Ovary (tissue), 9 donors: ENCODE measurements around the gene COPS9. TPM values are rescaled to one million over a fixed set of nuclear protein-coding genes. Genes with fewer than 3 reads are reported as not detected.

Source experiments
- DNase-seq, 5 donors: peaks; one replicate each; pipeline ENCODE4 v3.0.0-alpha.2; 2019 to 2020
- H3K27ac ChIP-seq, 2 donors: fragments of 200-600 bp; one replicate each; pipeline versions ENCODE4 v1.5.1 to v1.8.0; 2019 to 2022
- H3K27me3 ChIP-seq: fragments of 200-600 bp; one replicate; pipeline ENCODE4 v1.8.0; 2022
- H3K36me3 ChIP-seq: fragments of 200-600 bp; sonication (generic); one replicate; pipeline ENCODE4 v1.5.1; 2019
- H3K4me1 ChIP-seq: one replicate; pipeline ENCODE4 v1.8.1; 2013; ENCODE audit warnings: mild to moderate bottlenecking, moderate library complexity; ENCODE audit not compliant: insufficient read depth
- H3K4me3 ChIP-seq: fragments of 200-600 bp; sonication (generic); one replicate; pipeline ENCODE4 v1.5.1; 2017
- H3K9me3 ChIP-seq, 2 donors: fragments of 200-600 bp in 1 of 2; sonication (generic) in 1 of 2; one replicate each; pipeline versions ENCODE4 v1.5.1 to v1.8.1; 2013 to 2019; ENCODE audit warnings: mild to moderate bottlenecking in 1 of 2, moderate library complexity in 1 of 2
- CTCF ChIP-seq, 3 donors: fragments of 450-650 bp in 2 of 3; fragments of 200-600 bp in 1 of 3; IDR thresholded peaks; one replicate each; pipeline versions ENCODE4 v1.5.1 to v1.8.0; 2016 to 2022; ENCODE audit warnings: antibody characterized with exemption in 3 of 3, mild to moderate bottlenecking in 1 of 3
- EP300 ChIP-seq: sonication (generic); formaldehyde crosslinking; IDR thresholded peaks from one replicate; pipeline ENCODE4 v1.6.1; 2017; ENCODE audit warnings: antibody characterized with exemption
- POLR2A ChIP-seq: fragments of 450-650 bp; IDR thresholded peaks from one replicate; pipeline ENCODE4 v1.6.1; 2017; ENCODE audit warnings: antibody characterized with exemption, mild to moderate bottlenecking, moderate library complexity
- WGBS, 3 donors: extraction: QIAGEN DNeasy Blood & Tissue Kit in 1 of 3; methylation state at CpG; one replicate each; pipeline versions ENCODE4 v1.1.5 to v1.1.7; 2013 to 2017; 5-methylcytosine and 5-hydroxymethylcytosine counted together
- intact Hi-C, 4 donors: fragments of 100-400 bp; cut with DNase I; formaldehyde crosslinking; loops; one replicate each; pipeline versions ENCODE4 v1.11.0 to v1.15.1; 2022 to 2023
- polyA plus RNA-seq, 2 donors: library from polyadenylated mRNA; stranded (reverse); fragments of 200-250 nt in 1 of 2; fragments of 350-450 nt in 1 of 2; fragmentation: Illumina TruSeq in 1 of 2; extraction: RNeasy Lipid Tissue Mini Kit (QIAGEN cat#74804) in 1 of 2; gene quantifications; one replicate each; pipeline ENCODE4 v1.2.3, GENCODE V29; 2013 to 2014
- total RNA-seq, 7 donors: library from RNA; depleted of rRNA in 2 of 7; stranded (reverse); fragments of >200 nt in 2 of 7; fragmentation: NEBNext Ultra II Directional in 3 of 7; extraction: Animal tissue kit (Norgen Biotek cat#: 25700) in 3 of 7; gene quantifications; one replicate each; pipeline versions ENCODE4 v1.1.0 to v1.2.4, GENCODE V29; 2016 to 2023
- donor health status: DM: no; HTN: no; CAD: no; lungs with moderate emphysema.
- donor health status: DM: no; HTN: no; CAD: no.
- donor health status: Bipolar disorder and iron deficiency.
- donor health status: DM: yes; HTN: yes; CAD: no.
- donor health status: DM: no; HTN: no; CAD: no.
- donor health status: DM: yes; HTN: yes; CAD: no.

The COPS9 gene
- total and polyA plus RNA-seq, 9 donors: 42.1 to 286 (median 101) TPM

GRCh38 chr2:240103136-240103535 lies 33.0 kb downstream of the COPS9 start:
- Histone ChIP-seq H3K27ac (no peak overlapping the region), H3K4me3 (no peak overlapping the region), H3K27me3 (no peaks in the 10 kb centered on the region), H3K36me3 (no peaks in the 10 kb centered on the region), H3K9me3 (no peaks in the 10 kb centered on the region), H3K4me1 (no peaks in the 10 kb centered on the region)
- intact Hi-C loops: loop anchor here in 1 of 4 donors (10.0 kb wide), 1 partner anchor 532 kb away; no protein-coding TSS in a partner anchor
- WGBS, 3 donors: 72 to 83% (median 80%) methylated on average over 4 of the region's 4 CpGs
- no peak for TF ChIP-seq CTCF (IDR thresholded peaks at IDR 0.05)
- TF ChIP-seq EP300: no peak
- TF ChIP-seq POLR2A: no peak
- no peak for DNase-seq

GRCh38 chr2:240098349-240098748 lies 37.8 kb downstream of the COPS9 start:
- Histone ChIP-seq H3K27me3 (no peaks in the 10 kb centered on the region), H3K9me3 (peaks cover 0 to 6% of the 10 kb centered on the region in 2 donors), H3K4me3 (no peak overlapping the region), H3K27ac (no peak overlapping the region), H3K36me3 (no peaks in the 10 kb centered on the region), H3K4me1 (no peaks in the 10 kb centered on the region)
- 72 to 76% (median 73%) methylated on average over 2 of the region's 2 CpGs for whole genome bisulfite sequencing, 3 donors
- DNase-seq: no peak
- intact Hi-C loops: no loop called here
- TF ChIP-seq POLR2A: no peak
- TF ChIP-seq CTCF (IDR thresholded peaks at IDR 0.05): no peak
- TF ChIP-seq EP300: no peak

- intact Hi-C loops: no loop called here
Measured at GRCh38 chr2:240095556-240096523, 40.3 kb downstream of the COPS9 start.

DNA sequence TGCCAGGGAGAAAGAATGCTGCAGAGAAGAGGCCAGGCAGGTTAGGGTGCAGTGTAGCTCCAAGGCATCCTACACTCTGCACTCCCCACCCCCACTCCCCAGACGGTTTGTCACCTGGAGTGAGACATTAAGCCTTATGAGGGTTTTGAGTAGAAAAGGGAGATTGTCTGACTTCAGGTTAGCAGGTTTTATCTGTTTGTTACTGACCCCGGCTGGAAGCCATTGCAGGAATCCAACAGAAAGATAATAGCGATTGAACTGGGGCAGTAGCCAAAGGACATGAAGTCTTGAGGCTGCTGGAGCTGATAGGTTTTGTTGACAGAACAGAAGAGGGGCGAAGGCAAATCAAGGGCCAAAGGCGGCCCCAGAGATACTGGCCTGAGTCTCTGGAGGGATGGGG lies 46.8 kb downstream of the COPS9 start:
- Histone ChIP-seq H3K36me3 (no peaks in the 10 kb centered on the region), H3K27me3 (no peaks in the 10 kb centered on the region), H3K4me1 (no peaks in the 10 kb centered on the region), H3K27ac (no peak overlapping the region), H3K9me3 (no peaks in the 10 kb centered on the region), H3K4me3 (no peak overlapping the region)
- no peak for TF ChIP-seq POLR2A
- TF ChIP-seq EP300: no peak
- no peak for TF ChIP-seq CTCF (IDR thresholded peaks at IDR 0.05)
- no peak for DNase-seq
- 53 to 60% (median 59%) methylated on average over 5 of the region's 5 CpGs for WGBS, 3 donors
- intact Hi-C loops: no loop called here

More at GRCh38 chr2:240095556-240096523, 40.3 kb downstream of the COPS9 start:
- H3K36me3 ChIP-seq: no peaks in the 10 kb centered on the region
- H3K4me1 ChIP-seq: no peaks in the 10 kb centered on the region
- DNase-seq: no peak
- H3K4me3 ChIP-seq: no peak overlapping the region
- 3 to 6% (median 4%) methylated on average over 42 to 43 of the region's 43 CpGs for WGBS, 3 donors
- peaks cover 0 to 6% of the 10 kb centered on the region in 2 donors for H3K9me3 ChIP-seq
- no peak overlapping the region for H3K27ac ChIP-seq
- TF ChIP-seq POLR2A (no peak), EP300 (no peak), CTCF (IDR thresholded peaks at IDR 0.05) (no peak)
- no peaks in the 10 kb centered on the region for H3K27me3 ChIP-seq
